ENCODE data around the gene TOPORS. TPM values are rescaled to one million over a fixed set of nuclear protein-coding genes. Genes with fewer than 3 reads are reported as not detected.
"Not testable (repeated sequence)": the region's sequence is repeated elsewhere in the genome, so short reads cannot be mapped to it uniquely, and the experiment has no call there.

Gene TOPORS
- total RNA-seq, 2 donors from 2014 or later = 11.8 to 30.8 TPM

DNA sequence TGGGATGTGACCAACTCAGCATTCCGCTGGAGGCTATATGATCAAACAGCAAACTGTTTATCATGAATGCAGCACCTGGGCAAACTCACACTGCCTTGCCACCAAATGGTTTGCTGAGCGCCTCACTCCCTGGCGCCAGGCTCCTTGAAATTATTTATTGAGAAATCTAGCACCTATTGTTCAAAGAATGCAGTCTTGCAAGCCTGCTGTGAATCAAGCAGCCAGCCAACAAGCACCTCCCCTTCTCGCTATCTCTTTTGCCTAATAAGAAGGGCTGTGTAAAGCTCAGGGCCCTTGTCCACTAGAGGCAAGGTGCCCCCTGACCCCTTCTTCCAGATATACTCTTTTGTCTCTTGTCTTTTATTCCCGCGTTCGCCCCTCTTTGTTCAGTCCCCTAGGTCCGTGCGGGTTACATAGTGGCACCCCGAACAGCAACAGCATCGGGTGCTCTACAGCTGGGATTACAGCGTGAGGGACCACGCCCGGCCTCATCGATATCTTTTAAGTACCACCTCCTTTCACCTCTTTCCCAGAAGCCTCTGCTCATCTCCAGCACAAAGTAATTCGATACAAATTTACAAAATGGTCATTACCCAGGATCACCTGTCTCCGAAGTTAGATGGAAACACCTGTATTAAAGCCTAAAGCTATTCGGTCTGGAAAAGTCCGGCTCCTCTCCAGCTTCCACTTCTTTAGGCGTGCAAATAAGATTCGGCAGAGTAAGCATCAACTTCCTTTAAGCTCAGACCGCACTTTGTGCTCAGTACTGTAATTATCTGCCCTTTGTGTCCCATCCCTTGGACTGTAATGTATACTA lies 27.3 kb downstream of the TOPORS start:
- Histone ChIP-seq H3K27me3 (replicated peaks; ENCODE audit: insufficient read depth) (no peaks in the 10 kb centered on the region), H3K9me3 (no peaks in the 10 kb centered on the region), H3K4me1 (ENCODE audit: control insufficient read depth in 1 of 2, low read depth in 2 of 2) (peaks cover 24 to 32% of the 10 kb centered on the region in 2 donors), H3K4me3 (peak overlapping the region; percentile 85), H3K27ac (peak overlapping the region in 1 of 2 donors; percentile 73), H3K36me3 (no peaks in the 10 kb centered on the region)
- TF ChIP-seq, protein P1, sequence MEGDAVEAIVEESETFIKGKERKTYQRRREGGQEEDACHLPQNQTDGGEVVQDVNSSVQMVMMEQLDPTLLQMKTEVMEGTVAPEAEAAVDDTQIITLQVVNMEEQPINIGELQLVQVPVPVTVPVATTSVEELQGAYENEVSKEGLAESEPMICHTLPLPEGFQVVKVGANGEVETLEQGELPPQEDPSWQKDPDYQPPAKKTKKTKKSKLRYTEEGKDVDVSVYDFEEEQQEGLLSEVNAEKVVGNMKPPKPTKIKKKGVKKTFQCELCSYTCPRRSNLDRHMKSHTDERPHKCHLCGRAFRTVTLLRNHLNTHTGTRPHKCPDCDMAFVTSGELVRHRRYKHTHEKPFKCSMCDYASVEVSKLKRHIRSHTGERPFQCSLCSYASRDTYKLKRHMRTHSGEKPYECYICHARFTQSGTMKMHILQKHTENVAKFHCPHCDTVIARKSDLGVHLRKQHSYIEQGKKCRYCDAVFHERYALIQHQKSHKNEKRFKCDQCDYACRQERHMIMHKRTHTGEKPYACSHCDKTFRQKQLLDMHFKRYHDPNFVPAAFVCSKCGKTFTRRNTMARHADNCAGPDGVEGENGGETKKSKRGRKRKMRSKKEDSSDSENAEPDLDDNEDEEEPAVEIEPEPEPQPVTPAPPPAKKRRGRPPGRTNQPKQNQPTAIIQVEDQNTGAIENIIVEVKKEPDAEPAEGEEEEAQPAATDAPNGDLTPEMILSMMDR (IDR thresholded peaks at IDR 0.05) = no peak
- ATAC-seq (ENCODE audit: insufficient number of reproducible peaks, low FRiP score, low read depth) = no peak
- no peak for DNase-seq (ENCODE audit: low spot score)

DNA sequence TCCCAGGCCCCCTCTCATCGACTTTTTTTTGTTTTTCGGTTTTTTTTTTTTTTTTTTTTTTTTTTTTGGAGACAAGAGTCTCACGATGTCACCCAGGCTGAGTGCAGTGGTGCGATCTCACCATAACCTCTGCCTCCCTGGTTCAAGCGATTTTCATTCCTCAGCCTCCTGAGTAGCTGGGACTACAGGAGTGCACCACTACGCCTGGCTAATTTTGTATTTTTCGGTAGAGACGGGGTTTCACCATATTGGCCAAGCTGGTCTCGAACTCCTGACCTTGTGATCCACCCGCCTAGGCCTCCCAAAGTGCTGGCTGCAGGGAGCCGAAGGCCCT lies 27.9 kb downstream of the TOPORS start:
- ATAC-seq (ENCODE audit: insufficient number of reproducible peaks, low FRiP score, low read depth); H3K27ac ChIP-seq: not testable (repeated sequence)

DNA sequence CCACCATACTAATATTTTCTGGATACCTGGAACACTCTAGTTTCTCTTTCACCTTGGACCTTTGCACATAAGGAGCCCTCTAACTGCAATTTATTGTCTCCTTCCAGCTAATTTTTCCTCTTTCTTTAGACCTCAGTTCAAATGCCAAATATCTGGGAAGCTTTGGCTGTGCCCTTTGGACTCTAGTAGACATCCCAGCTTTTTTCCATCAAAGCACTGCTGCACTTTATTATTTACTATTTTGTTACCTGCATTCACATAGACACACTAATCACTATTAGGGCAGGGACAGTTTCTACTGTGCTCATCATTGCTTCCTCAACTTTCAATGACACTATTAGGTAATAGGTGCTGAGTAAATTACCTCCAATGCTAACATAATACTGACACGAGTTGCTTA lies 28.5 kb downstream of the TOPORS start:
- Histone ChIP-seq H3K9me3 (no peaks in the 10 kb centered on the region), H3K27me3 (replicated peaks; ENCODE audit: insufficient read depth) (no peaks in the 10 kb centered on the region), H3K4me3 (peak overlapping the region; percentile 85), H3K27ac (no peak overlapping the region), H3K36me3 (no peaks in the 10 kb centered on the region), H3K4me1 (ENCODE audit: control insufficient read depth in 1 of 2, low read depth in 2 of 2) (peaks cover 24 to 32% of the 10 kb centered on the region in 2 donors)
- DNase-seq (ENCODE audit: low spot score) (no peak), ATAC-seq (ENCODE audit: insufficient number of reproducible peaks, low FRiP score, low read depth) (no peak)
- TF ChIP-seq, protein P1 (IDR thresholded peaks at IDR 0.05) = no peak

More for the DNA sequence above, 27.9 kb downstream of the TOPORS start:
- H3K4me1 ChIP-seq (ENCODE audit: control insufficient read depth in 1 of 2, low read depth in 2 of 2) = peaks cover 24 to 32% of the 10 kb centered on the region in 2 donors
- not testable (repeated sequence) for H3K9me3 ChIP-seq; DNase-seq (ENCODE audit: low spot score); H3K36me3 ChIP-seq; H3K27me3 ChIP-seq (replicated peaks; ENCODE audit: insufficient read depth)
- peak overlapping the region; percentile 85 for H3K4me3 ChIP-seq

DNA sequence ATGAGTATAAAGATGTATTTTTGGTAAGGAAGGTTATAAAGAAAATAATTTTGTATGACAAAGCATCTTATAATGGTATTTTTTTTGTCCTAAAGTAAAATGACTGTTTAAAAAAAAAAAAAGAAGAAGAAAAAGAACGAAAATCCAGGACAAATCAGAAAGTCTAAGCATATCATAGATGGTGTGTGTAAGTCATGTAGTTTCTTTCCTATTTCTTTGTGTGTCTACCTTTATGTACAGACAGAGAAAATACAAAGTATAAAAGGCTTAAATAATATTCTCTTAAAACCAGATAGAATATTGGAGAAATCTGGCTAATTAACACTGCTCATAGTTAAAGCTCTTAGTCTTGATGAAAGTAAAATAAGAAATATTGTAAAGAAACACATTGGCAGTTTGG lies 34.1 kb downstream of the TOPORS start:
- Histone ChIP-seq H3K4me1 (ENCODE audit: control insufficient read depth in 1 of 2, low read depth in 2 of 2) (peaks cover 0 to under 1% of the 10 kb centered on the region in 2 donors), H3K4me3 (no peak overlapping the region), H3K36me3 (no peaks in the 10 kb centered on the region), H3K27me3 (replicated peaks; ENCODE audit: insufficient read depth) (no peaks in the 10 kb centered on the region), H3K27ac (no peak overlapping the region), H3K9me3 (no peaks in the 10 kb centered on the region)
- no peak for DNase-seq (ENCODE audit: low spot score)
- ATAC-seq (ENCODE audit: insufficient number of reproducible peaks, low FRiP score, low read depth) = no peak
- TF ChIP-seq, protein P1 (IDR thresholded peaks at IDR 0.05) = no peak

DNA sequence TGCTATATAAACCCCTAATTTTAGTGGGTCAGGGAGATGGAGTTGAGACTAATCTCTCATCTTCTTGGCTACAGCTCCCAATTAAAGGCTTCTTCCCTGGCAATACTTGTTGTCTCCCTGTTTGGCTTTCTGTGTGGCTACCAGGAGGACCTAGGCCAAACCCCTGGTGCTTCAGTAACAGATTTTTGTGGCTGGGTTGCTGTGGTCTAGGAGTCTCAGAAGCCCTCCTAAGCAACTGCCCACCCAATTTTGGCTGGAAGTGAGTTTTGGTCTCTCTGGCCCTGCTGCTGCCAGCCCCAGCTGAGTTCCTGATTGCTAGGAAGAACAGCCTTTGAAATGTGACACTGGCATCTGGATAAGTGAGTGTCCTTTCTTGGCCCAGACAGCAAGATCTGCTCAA lies 36.1 kb downstream of the TOPORS start:
- no peaks in the 10 kb centered on the region for H3K9me3 ChIP-seq
- DNase-seq (ENCODE audit: low spot score) = no peak
- ATAC-seq (ENCODE audit: insufficient number of reproducible peaks, low FRiP score, low read depth) = no peak
- TF ChIP-seq, protein P1 (IDR thresholded peaks at IDR 0.05) = no peak
- H3K36me3 ChIP-seq = no peaks in the 10 kb centered on the region
- no peak overlapping the region for H3K4me3 ChIP-seq
- no peak overlapping the region for H3K27ac ChIP-seq
- no peaks in the 10 kb centered on the region for H3K4me1 ChIP-seq (ENCODE audit: control insufficient read depth in 1 of 2, low read depth in 2 of 2)
- H3K27me3 ChIP-seq (replicated peaks; ENCODE audit: insufficient read depth) = no peaks in the 10 kb centered on the region

Data from thoracic aorta (tissue), 2 donors.